ENCODE measurements around the gene AKR1C2.
"Not testable (repeated sequence)": the region's sequence is repeated elsewhere in the genome, so short reads cannot be mapped to it uniquely, and the experiment has no call there.

The AKR1C2 gene

GRCh38 chr10:4983615-4984216 lies 19.9 kb downstream of the AKR1C2 start:
- TF ChIP-seq GATA1 (IDR thresholded peaks at IDR 0.05; ENCODE audit: low read depth, low read length) (no peak), POLR2A (IDR thresholded peaks at IDR 0.05; ENCODE audit: low read length) (no peak)

GRCh38 chr10:4982764-4983226 lies 20.9 kb downstream of the AKR1C2 start:
- TF ChIP-seq POLR2A (IDR thresholded peaks at IDR 0.05; ENCODE audit: low read length) = no peak
- no peak for TF ChIP-seq GATA1 (IDR thresholded peaks at IDR 0.05; ENCODE audit: low read depth, low read length)
- no peak for DNase-seq

More at GRCh38 chr10:4983615-4984216, 19.9 kb downstream of the AKR1C2 start:
- no peak for DNase-seq

- TF ChIP-seq GATA1 (IDR thresholded peaks at IDR 0.05; ENCODE audit: low read depth, low read length) = no peak
- no peak for TF ChIP-seq POLR2A (IDR thresholded peaks at IDR 0.05; ENCODE audit: low read length)
Observed at GRCh38 chr10:4981722-4982471, 21.8 kb downstream of the AKR1C2 start.

GRCh38 chr10:4980793-4981192 lies 22.9 kb downstream of the AKR1C2 start:
- no peak for DNase-seq
- TF ChIP-seq POLR2A (IDR thresholded peaks at IDR 0.05; ENCODE audit: low read length) (no peak), GATA1 (IDR thresholded peaks at IDR 0.05; ENCODE audit: low read depth, low read length) (no peak)

More at GRCh38 chr10:4981722-4982471, 21.8 kb downstream of the AKR1C2 start:
- peak; percentile 74 to 75 for DNase-seq

- no peak for TF ChIP-seq GATA1 (IDR thresholded peaks at IDR 0.05; ENCODE audit: low read depth, low read length)
- no peak for TF ChIP-seq POLR2A (IDR thresholded peaks at IDR 0.05; ENCODE audit: low read length)
- DNase-seq = no peak
Observed at GRCh38 chr10:4978870-4979269, 24.8 kb downstream of the AKR1C2 start.

GRCh38 chr10:4977025-4977424 lies 26.6 kb downstream of the AKR1C2 start:
- no peak for DNase-seq
- TF ChIP-seq POLR2A (IDR thresholded peaks at IDR 0.05; ENCODE audit: low read length) = no peak
- TF ChIP-seq GATA1 (IDR thresholded peaks at IDR 0.05; ENCODE audit: low read depth, low read length) = no peak

GRCh38 chr10:4974400-4974799 lies 29.3 kb downstream of the AKR1C2 start:
- DNase-seq = not testable (repeated sequence)

GRCh38 chr10:4973294-4973693 lies 30.4 kb downstream of the AKR1C2 start:
- not testable (repeated sequence) for DNase-seq

- DNase-seq = not testable (repeated sequence)
Observed at GRCh38 chr10:4972369-4973142, 31.1 kb downstream of the AKR1C2 start.

GRCh38 chr10:4970362-4970761 lies 33.3 kb downstream of the AKR1C2 start:
- DNase-seq = not testable (repeated sequence)

GRCh38 chr10:4969289-4969688 lies 34.4 kb downstream of the AKR1C2 start:
- not testable (repeated sequence) for DNase-seq

- not testable (repeated sequence) for DNase-seq
Observed at GRCh38 chr10:4967189-4967588, 36.5 kb downstream of the AKR1C2 start.

GRCh38 chr10:4965763-4966162 lies 37.9 kb downstream of the AKR1C2 start:
- not testable (repeated sequence) for DNase-seq

- not testable (repeated sequence) for DNase-seq
Observed at GRCh38 chr10:4963815-4964154, 39.9 kb downstream of the AKR1C2 start.

- DNase-seq = peak; percentile 30 to 66
Observed at GRCh38 chr10:4962876-4963814, 40.5 kb downstream of the AKR1C2 start, which contains the start of gene AKR1C1. Gene AKR1C1, plus strand, starts transcription at chr10:4963415. Its CDS starts 30 bp downstream, at chr10:4963445.

GRCh38 chr10:4962308-4962707 lies 41.3 kb downstream of the AKR1C2 start:
- DNase-seq = not testable (repeated sequence)

- not testable (repeated sequence) for DNase-seq
Observed at GRCh38 chr10:4961558-4961957, 42.1 kb downstream of the AKR1C2 start.

- DNase-seq = not testable (repeated sequence)
Observed at GRCh38 chr10:4956955-4957645, 46.6 kb downstream of the AKR1C2 start.

- not testable (repeated sequence) for DNase-seq
Observed at GRCh38 chr10:4956088-4956487, 47.6 kb downstream of the AKR1C2 start.

All from erythroblast (primary cell).